Stimulated activated CD4-positive, alpha-beta T cell treated with anti-CD3 and anti-CD28 coated beads, Interleukin-2, amount 100 ng/mL, for 48 hours (primary cell): Measurements from ENCODE around the gene SLC35F1.

Experiments
- DNase-seq, 2 donors: peaks; one replicate each; pipeline ENCODE4 v3.0.0-alpha.2; 2020

Gene SLC35F1

DNA sequence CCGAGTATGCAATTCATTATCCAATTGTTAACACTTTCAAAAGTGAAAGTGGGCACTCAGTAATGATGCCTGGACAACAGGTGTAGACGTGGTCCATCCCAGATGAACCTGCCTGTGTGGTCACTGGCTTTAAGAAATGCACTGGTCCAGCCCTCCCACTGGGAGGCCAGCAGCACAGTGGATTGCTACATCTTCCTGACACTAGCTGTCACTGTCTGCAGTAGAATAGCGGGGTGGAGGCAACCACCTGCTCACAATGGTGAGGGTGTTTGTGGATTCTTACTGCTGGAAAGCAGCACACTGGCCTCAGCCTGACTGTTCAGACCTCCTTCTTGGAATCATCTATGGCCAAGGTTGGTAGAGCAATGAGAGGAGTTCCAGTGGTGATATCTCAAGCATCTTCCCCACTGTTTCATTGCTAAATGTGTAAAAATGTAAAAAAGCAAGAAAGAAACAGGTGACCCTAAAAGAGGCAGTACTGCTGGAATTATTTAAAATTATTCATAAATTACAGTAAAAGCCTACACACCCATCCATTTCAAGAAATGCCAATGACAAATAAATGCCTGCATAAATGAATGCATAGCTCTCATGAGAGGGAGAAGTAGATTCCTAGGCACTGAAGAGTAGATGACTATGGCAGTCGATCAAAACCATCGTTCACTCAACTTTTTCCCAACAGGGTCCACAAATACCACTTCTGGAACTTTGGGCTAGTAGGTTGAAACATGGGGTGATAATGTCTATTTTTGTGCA, 413.0 kb downstream of the SLC35F1 start:
- DNase-seq, result no peak

DNA sequence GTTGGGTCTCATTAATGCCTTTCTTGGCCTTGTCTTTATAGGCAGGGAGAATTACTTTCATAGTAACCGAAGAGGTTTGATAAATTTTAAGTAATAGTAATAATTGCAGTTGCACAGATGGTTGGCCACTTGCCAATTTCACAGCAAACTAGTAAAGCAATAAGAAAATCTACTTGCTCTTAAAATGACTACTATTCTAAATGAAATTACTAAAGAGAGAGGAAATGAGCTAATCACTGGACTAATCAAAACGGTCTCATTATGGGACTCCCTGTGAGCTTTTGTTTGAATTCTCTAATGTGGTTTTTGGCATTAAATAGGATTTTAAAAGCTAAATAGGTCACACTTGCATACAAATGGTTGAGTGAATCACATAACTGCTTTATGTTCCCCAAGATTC, 413.6 kb downstream of the SLC35F1 start:
- DNase-seq, result no peak

DNA sequence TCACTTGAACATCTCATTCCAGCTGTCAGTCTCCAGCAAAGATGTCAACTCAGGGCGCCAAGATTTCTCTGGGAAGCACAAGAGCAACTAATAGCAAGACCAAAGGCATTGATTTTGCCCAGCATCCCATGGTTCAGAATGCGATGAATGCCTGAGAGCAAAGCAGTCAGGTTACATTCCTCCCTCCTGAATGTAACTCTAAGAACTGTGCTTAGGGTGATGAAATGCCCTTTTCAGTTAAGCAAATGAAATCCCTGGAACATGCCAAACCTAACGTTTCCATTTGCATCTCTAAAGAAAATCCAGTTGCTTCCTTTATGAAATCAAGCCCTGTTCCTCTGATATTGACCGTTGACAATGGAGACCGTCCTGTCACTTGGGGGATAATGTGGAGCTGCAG, 417.1 kb downstream of the SLC35F1 start:
- no peak for DNase-seq

DNA sequence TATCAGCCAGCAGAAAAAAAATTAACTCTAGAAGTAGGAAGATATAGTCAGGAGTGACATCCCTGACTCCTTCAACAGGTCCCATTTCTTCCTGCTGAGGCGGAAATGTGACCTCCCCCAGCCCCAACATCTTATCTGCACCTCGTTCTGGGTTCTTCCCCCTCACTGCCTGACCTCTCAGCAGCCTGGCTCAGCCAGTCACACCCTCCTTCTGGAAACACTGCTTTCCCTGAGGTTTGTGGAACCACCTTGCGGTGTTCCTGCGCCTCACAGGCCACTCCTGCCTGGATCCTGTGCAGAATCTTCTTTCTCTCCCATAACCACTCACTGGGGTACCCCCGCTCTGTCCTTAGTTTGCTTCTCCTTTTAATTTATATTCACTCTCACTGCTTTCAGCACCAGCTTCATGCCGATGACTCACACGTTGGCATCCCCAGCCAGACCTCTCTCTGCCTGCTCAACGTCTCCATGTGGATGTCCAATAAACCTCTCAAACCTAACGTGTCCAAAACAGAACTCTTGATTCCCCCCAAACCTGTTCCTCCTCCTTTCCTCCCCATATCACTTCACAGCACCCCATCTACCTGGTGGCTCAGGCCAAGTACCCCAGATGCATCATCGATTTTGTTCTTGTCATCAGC, 418.3 kb downstream of the SLC35F1 start:
- DNase-seq, result no peak

DNA sequence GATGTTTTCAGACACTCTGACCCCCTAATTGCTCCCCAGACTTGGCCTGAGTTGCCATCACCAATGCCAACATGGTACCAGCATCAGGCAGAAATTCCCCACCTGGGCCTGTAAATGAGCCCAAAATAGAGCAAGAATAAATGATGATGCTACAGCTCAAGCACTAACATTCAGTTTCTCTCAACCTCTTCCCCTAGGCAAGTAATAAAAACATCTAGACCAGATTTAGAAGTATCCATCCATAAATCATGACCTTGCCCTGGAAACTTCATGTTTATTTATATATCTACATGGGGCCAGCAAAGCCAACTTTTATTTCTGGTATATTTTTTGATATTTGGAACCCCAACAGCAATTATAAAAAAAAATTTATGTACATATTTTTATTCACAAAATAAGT, 419.6 kb downstream of the SLC35F1 start:
- DNase-seq, result no peak

DNA sequence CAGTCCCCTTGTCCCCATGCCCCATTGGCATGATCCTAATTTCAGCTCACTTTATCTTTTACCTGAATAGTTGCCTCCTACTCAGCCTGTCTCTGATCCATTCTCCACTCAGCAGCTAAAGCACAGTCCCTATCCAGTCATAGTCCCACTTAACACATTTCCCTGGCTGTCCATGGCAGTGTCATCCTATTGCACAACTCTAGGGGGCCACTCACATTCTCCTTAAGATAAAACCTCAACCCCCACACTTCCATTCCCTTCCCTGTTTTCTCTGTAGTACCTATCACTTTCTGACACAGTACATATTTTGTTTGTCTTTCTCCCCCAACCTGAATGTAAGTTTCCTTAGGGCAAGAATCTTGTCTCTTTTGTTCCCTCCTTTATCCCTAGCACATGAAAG, 420.2 kb downstream of the SLC35F1 start:
- DNase-seq, result no peak

DNA sequence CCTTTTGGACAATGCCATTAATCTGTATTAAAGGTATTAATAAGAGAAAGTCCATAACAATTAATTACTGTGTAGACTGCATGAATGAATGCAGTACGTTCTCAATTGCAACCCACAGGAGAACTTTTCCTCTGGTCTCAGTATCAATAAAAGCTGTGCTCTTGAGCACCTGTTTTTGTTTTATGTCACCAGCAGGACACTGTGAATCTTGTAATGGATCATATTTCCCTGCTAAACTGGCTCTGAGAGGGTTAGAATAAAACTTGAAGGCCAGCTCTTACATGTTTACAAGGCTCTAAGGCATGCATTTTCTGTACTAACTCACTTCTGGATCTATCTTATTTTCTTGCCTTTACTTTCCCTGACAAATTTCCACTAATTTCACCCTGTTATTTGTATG, 426.7 kb downstream of the SLC35F1 start:
- DNase-seq, result no peak

DNA sequence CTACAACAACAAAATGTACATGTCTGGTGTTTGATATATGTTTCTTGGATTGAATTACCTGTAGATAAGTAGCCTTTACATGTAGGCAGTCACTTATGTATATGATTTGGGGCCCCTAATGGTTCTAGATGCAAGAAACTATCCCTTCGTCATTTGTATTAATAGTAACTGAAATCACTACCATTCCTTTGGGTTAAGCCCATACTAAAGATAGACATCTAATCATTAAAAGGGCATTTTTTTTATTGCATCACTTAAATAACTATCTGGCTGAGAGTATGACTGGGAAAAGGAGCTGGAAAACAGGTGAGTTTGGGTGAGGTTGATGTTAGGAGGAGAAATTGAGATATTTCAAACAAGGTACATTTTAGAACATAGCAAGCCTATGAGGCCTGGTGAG, 427.6 kb downstream of the SLC35F1 start:
- no peak for DNase-seq

DNA sequence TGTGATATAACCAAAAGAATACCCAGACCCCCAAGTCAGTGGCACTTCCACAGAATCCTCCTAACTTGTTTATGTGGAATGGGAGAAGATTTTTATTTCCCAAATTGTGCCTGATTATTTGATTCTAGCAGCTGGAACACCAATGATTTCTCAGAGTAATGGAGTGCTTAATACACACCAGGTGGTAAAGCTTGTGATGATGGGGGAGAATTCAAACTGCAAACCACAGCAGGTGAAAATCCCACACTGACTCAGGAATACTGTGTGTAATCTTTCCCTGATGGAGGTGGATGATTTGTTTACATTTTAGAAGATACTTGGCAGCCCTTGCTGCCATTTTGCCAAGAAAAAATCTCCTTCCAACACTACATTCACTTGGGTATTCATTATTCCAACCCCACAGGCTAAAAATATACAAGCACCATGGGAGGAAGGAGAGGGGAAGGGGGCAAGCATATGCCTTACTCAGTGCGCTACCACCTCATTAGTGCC, 428.3 kb downstream of the SLC35F1 start:
- no peak for DNase-seq

DNA sequence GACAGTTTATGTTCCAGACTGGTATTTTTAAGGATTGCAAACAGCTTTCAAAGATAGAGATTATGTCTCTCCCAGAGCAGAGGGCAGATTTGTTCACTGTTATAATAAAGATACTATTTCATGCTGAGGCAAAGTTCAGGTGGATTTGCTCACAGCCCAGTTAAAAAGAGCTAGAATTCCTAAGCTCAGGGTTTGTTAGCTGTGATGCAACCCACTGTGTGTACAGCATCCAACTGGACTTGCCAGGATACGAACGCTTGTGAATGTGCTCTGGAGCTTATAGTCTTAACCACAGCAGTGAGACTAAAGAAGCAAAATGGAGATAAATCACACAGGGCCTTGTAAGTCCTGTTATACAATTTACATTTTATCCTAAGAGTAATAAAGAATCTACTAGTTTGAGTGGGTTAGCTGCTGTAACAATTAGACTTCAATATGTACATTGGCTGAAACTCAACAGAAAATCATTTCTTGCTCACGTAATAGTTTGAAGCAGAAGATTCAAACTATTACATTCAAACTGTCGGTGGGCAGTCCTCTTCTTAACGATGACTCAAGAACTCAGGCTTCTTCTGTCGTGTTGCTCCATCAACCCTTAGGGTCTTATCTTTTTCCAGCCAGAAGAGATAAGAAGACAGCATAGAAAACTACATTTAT, 437.1 kb downstream of the SLC35F1 start:
- no peak for DNase-seq

DNA sequence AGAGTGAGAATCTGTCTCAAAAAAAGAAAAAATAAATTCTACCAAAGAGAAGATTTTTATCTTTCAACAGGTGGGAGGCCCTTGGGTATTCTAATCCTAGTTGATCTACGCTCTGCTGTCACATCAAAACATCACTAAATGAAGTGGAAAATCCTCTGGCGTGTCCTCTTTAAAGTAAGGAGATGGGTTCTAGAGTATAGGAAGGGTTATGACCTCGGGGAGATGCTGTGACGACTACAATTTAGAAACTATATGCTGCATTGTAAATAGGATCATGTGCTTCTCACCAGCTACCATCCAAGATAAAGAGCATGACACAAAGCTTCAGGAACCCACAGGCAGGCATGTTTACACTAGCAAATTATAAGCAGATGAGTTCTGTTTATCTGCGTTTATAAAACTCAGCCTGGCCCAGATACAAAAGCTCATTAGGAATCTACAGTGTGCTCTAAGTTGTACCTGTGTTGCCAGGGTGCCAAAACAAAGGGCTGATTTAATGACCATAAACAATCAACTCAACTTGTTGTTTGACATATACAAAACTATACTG, 443.9 kb downstream of the SLC35F1 start:
- no peak for DNase-seq

DNA sequence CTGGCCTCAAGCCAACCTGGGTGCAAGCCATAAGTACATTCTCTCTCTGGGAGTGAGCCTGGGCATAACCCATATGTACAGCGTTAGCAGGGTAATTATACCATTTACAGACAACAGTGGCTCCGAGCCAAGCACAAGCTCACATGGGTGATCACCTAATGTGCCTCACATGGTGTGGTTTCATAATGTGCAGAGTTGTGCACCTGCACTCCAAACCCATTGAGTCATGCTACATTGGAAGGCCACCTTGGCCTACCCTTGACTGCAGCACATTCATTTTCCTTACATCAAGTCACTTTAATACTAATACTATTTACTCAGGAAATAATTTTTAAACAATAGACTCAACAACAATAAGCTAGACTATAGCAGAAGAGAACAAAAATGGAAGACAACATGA, 446.5 kb downstream of the SLC35F1 start:
- no peak for DNase-seq

DNA sequence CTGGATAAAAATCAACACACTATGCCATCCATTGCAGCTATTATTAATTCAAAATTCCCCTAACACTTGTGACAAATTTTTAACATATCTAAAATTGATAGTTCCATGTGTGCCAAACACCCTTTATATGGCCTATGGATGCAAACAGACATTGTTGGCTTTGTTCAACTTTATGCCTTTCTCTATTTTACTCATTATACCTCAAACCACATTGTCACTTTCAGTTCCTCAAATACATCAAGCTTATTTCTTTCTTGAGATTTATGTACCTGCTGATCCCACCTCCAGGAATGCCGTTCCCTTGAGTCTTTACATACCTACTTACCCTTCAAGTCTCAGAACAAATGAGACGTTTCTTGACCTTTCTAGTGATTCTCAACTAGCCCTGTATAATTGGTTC, 447.6 kb downstream of the SLC35F1 start:
- DNase-seq, result no peak

DNA sequence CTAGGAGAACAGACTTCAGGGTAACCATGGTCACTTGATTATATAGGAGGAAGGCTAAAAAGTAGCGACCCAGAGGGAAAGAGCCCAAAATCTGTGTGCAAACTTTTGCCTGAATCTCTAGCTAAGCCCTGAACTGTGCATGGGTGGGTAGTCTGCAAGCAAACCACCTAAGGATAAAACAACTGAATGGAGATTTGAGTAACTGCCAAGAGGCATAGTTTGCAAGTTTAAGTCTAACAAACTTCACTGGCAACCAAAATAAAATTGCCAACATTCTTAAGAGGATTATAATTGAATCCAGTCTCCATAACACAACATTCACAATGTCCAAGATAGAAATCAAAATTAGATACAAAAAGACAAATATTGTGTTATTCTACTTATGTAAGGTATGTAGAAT, 449.0 kb downstream of the SLC35F1 start:
- DNase-seq, result no peak

DNA sequence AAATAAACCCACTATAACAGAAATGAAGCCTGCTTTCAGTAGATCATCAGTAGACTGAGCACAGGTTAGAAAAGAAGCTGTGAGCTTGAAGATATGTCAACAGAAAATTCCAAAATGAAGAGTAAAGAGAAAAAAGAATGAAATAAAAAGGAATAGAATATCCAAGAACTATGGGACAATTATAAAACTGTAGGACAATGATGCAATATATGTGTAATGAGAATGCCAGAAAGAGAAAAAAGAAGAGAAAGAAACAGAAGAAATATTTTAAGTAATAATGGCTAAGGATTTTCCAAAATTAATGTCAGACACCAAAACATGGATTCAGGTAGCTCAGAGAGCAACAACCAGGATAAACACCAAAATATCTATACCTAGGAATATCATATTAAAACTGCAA, 449.6 kb downstream of the SLC35F1 start:
- no peak for DNase-seq
